Type B pancreatic cell (in vitro differentiated cells): Measurements from ENCODE around the gene LHPP. TPM values are rescaled to one million over a fixed set of nuclear protein-coding genes. Genes with fewer than 3 reads are reported as not detected.

Source experiments
- DNase-seq: peaks from one replicate; pipeline ENCODE4 v3.0.0; 2021; ENCODE audit warnings: mixed read lengths; ENCODE audit not compliant: unreplicated experiment; ENCODE audit errors: extremely low spot score
- H3K27ac Mint-ChIP-seq: 2 replicates; pipeline ENCODE4 v1.8.0; 2021; ENCODE audit warnings: mild to moderate bottlenecking, mixed read lengths
- H3K27me3 Mint-ChIP-seq: 2 replicates; pipeline ENCODE4 v1.8.0; 2021; ENCODE audit warnings: mixed read lengths
- H3K36me3 Mint-ChIP-seq: 2 replicates; pipeline ENCODE4 v1.8.0; 2021; ENCODE audit warnings: mixed read lengths
- H3K4me1 Mint-ChIP-seq: one replicate; pipeline ENCODE4 v1.8.0; 2021; ENCODE audit warnings: mixed read lengths; ENCODE audit not compliant: unreplicated experiment
- H3K4me3 Mint-ChIP-seq: 2 replicates; pipeline ENCODE4 v1.8.0; 2021; ENCODE audit warnings: mild to moderate bottlenecking, mixed read lengths
- H3K9me3 Mint-ChIP-seq: 2 replicates; pipeline ENCODE4 v1.8.0; 2021; ENCODE audit warnings: mixed read lengths
- CTCF ChIP-seq: fragments of 200-600 bp; sonication (generic); conservative IDR thresholded peaks from 2 replicates; pipeline ENCODE4 v1.5.0; 2021; ENCODE audit warnings: antibody characterized with exemption, mild to moderate bottlenecking
- total RNA-seq: library from RNA; stranded (reverse); gene quantifications from 2 replicates; pipeline ENCODE4 v1.2.1, GENCODE V29; 2021; ENCODE audit warnings: low replicate concordance

Gene LHPP
- total RNA-seq, 1 donor from 2014 or later = 12.7 TPM

GRCh38 chr10:124663228-124663627 lies 201.6 kb downstream of the LHPP start:
- peaks cover 13% of the 10 kb centered on the region for H3K4me1 Mint-ChIP-seq
- H3K9me3 Mint-ChIP-seq = no peaks in the 10 kb centered on the region
- H3K27ac Mint-ChIP-seq = no peak overlapping the region
- no peak overlapping the region for H3K4me3 Mint-ChIP-seq
- H3K27me3 Mint-ChIP-seq = no peaks in the 10 kb centered on the region
- no peak for DNase-seq
- no peaks in the 10 kb centered on the region for H3K36me3 Mint-ChIP-seq
- no peak for TF ChIP-seq CTCF

Other genes starting within 250 kb of the LHPP start
- gene OAT, start 42.9 kb upstream of the LHPP start, total RNA-seq = 83.4 and 144 TPM in 2 replicates
- gene NKX1-2, start 11.8 kb upstream of the LHPP start, total RNA-seq = 0.29 and 0.48 TPM in 2 replicates